Measurements from ENCODE around the gene GPR108. TPM values are rescaled to one million over a fixed set of nuclear protein-coding genes. Genes with fewer than 3 reads are reported as not detected.

The GPR108 gene
- total and polyA plus RNA-seq, 2 of the 13 experiments (the other 11 are each of a cell fraction or from before 2014, with no cell fraction given): 36.4 to 63.0 TPM

DNA sequence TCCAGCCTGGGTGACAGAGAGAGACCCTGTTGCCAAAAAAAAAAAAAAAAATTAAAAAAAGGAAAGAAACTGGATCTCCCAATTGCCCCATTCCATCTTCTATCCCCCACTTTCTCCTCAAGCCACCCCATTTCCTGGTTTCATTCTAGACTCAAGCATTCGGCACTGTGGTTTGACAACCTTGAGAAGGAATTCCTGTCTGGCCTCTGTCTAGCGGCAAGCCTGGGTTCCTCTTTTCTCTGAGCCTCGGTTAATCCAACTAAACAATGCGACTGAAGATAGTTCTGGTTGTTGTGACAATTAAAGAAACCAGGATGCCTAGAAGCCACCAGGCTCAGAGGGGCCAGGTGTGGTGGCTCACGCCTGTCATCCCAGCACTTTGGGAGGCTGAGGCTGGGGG lies 13.6 kb downstream of the GPR108 start:
- ATAC-seq (no peak), DNase-seq (ENCODE audit: low spot score) (no peak), FAIRE-seq (no peak)
- Histone ChIP-seq H3K9ac (ENCODE audit: insufficient read depth, low read depth, low read length) (peak overlapping the region; percentile 63), H3K9me3 (ENCODE audit: low read length) (no peaks in the 10 kb centered on the region), H3K4me1 (ENCODE audit: insufficient read depth, low read length) (peaks cover 81% of the 10 kb centered on the region), H4K20me1 (ENCODE audit: insufficient read depth, low read length) (peaks cover 14% of the 10 kb centered on the region), H3K79me2 (ENCODE audit: insufficient read depth, low read length) (peaks cover 21% of the 10 kb centered on the region), H3K27me3 (ENCODE audit: control insufficient read depth in 1 of 2, insufficient read depth in 2 of 2, low read length in 2 of 2) (peaks cover 0 to 7% of the 10 kb centered on the region in 2 experiments; a peak in 1 of 5 replicates), H2AFZ (ENCODE audit: low read length) (no peak overlapping the region), H3K4me3 (replicated peaks in 1 of 3; ENCODE audit: insufficient read depth in 1 of 3, low read depth in 2 of 3, low read length in 3 of 3) (peak overlapping the region in 1 of 3 experiments; percentile 42; a peak in 2 of 6 replicates), H3K27ac (ENCODE audit: extremely low read length, insufficient read depth, low read length) (peak overlapping the region; percentile 90), H3K36me3 (replicated peaks in 1 of 2; ENCODE audit: control insufficient read depth in 1 of 2, insufficient read depth in 2 of 2, low read length in 2 of 2) (peaks cover 0 to 3% of the 10 kb centered on the region in 2 experiments; a peak in 1 of 5 replicates), H3K4me2 (ENCODE audit: low read depth, low read length) (peak overlapping the region; percentile 78)
- ChIA-PET CTCF (ENCODE audit: low intra/inter-chr PET ratio, low total read pairs) (no interaction called here), POLR2A (interaction anchor here (4.8 to 8.0 kb wide), 2 partner anchors 13 to 29 kb away, joined by 83 to 278 read pairs; partner anchors contain the start of gene GPR108)
- in situ Hi-C loops (cut with HindIII; ENCODE audit: extremely low pct_ligation_motif_present, low pct_unique_long_range_greater_than_20kb) (no loop called here), intact Hi-C loops (cut with micrococcal nuclease; ENCODE audit: unreplicated experiment) (no loop called here)
- BruUV-seq (replicated peaks): TSS peak; percentile 71
- 45% methylated on average over 5 of the region's 5 CpGs for WGBS (ENCODE audit: low lambda C conversion rate)
- TF ChIP-seq RBFOX2 (IDR thresholded peaks at IDR 0.05; ENCODE audit: low read depth, low read length): 0 out of 2 replicates have a peak, but pooled peaks have one; percentile 36
- no peak for TF ChIP-seq GTF3A (CRISPR knock-in tag; conservative IDR thresholded peaks at IDR 0.05)
- TF ChIP-seq ZSCAN22 (CRISPR knock-in tag; IDR thresholded peaks at IDR 0.05): no peak
- no peak for TF ChIP-seq PRPF4 (IDR thresholded peaks at IDR 0.05; ENCODE audit: low read depth, low read length, poor library complexity, severe bottlenecking)
- TF ChIP-seq, protein P1, sequence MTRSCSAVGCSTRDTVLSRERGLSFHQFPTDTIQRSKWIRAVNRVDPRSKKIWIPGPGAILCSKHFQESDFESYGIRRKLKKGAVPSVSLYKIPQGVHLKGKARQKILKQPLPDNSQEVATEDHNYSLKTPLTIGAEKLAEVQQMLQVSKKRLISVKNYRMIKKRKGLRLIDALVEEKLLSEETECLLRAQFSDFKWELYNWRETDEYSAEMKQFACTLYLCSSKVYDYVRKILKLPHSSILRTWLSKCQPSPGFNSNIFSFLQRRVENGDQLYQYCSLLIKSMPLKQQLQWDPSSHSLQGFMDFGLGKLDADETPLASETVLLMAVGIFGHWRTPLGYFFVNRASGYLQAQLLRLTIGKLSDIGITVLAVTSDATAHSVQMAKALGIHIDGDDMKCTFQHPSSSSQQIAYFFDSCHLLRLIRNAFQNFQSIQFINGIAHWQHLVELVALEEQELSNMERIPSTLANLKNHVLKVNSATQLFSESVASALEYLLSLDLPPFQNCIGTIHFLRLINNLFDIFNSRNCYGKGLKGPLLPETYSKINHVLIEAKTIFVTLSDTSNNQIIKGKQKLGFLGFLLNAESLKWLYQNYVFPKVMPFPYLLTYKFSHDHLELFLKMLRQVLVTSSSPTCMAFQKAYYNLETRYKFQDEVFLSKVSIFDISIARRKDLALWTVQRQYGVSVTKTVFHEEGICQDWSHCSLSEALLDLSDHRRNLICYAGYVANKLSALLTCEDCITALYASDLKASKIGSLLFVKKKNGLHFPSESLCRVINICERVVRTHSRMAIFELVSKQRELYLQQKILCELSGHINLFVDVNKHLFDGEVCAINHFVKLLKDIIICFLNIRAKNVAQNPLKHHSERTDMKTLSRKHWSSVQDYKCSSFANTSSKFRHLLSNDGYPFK (CRISPR knock-in tag; IDR thresholded peaks at IDR 0.05; ENCODE audit: borderline replicate concordance): no peak
- TF ChIP-seq TP53 (CRISPR knock-in tag; conservative IDR thresholded peaks at IDR 0.05): 0 out of 2 replicates have a peak, but pooled peaks have one; percentile 27
- TF ChIP-seq ZNF883 (CRISPR knock-in tag; IDR thresholded peaks at IDR 0.05; ENCODE audit: not compliant biosample characterization): no peak
